Measurements from ENCODE around the gene FGF14.
"Not testable (repeated sequence)": the region's sequence is repeated elsewhere in the genome, so short reads cannot be mapped to it uniquely, and the experiment has no call there.

The FGF14 gene

GRCh38 chr13:102138635-102139190, 263.1 kb downstream of the FGF14 start:
- no peak for TF ChIP-seq CTCF (IDR thresholded peaks at IDR 0.05)
- DNase-seq (ENCODE audit: low spot score), result no peak
- H3K4me3 ChIP-seq, result no peak overlapping the region
- no peak overlapping the region for H3K27ac ChIP-seq

GRCh38 chr13:102137904-102138303, 263.9 kb downstream of the FGF14 start:
- DNase-seq (ENCODE audit: low spot score); H3K27ac ChIP-seq; H3K4me3 ChIP-seq: not testable (repeated sequence)

GRCh38 chr13:102136735-102137296, 265.0 kb downstream of the FGF14 start:
- H3K27ac ChIP-seq, result peak overlapping the region in 1 of 2 donors; percentile 19
- H3K4me3 ChIP-seq, result no peak overlapping the region
- TF ChIP-seq CTCF (IDR thresholded peaks at IDR 0.05), result no peak
- DNase-seq (ENCODE audit: low spot score), result no peak

GRCh38 chr13:102132777-102133295, 269.0 kb downstream of the FGF14 start:
- TF ChIP-seq CTCF (IDR thresholded peaks at IDR 0.05), result no peak
- no peak overlapping the region for H3K27ac ChIP-seq

GRCh38 chr13:102131246-102131645, 270.6 kb downstream of the FGF14 start:
- no peak overlapping the region for H3K27ac ChIP-seq
- no peak for DNase-seq (ENCODE audit: low spot score)
- no peak for TF ChIP-seq CTCF (IDR thresholded peaks at IDR 0.05)
- H3K4me3 ChIP-seq, result no peak overlapping the region

More at GRCh38 chr13:102132777-102133295, 269.0 kb downstream of the FGF14 start:
- H3K4me3 ChIP-seq, result no peak overlapping the region
- no peak for DNase-seq (ENCODE audit: low spot score)

- H3K27ac ChIP-seq, result no peak overlapping the region
- H3K4me3 ChIP-seq, result no peak overlapping the region
- no peak for TF ChIP-seq CTCF (IDR thresholded peaks at IDR 0.05)
- DNase-seq (ENCODE audit: low spot score), result no peak
Observed at GRCh38 chr13:102128216-102128810, 273.5 kb downstream of the FGF14 start.

GRCh38 chr13:102127153-102127552, 274.7 kb downstream of the FGF14 start:
- H3K27ac ChIP-seq, result no peak overlapping the region
- DNase-seq (ENCODE audit: low spot score), result no peak
- H3K4me3 ChIP-seq, result no peak overlapping the region
- no peak for TF ChIP-seq CTCF (IDR thresholded peaks at IDR 0.05)

Measured in coronary artery (tissue), 2 donors.